ENCODE measurements around the gene GRIA1. TPM values are rescaled to one million over a fixed set of nuclear protein-coding genes. Genes with fewer than 3 reads are reported as not detected.

The GRIA1 gene
- total RNA-seq, 4 donors from 2014 or later: 0.12 to 0.19 TPM; not detected in 2

DNA sequence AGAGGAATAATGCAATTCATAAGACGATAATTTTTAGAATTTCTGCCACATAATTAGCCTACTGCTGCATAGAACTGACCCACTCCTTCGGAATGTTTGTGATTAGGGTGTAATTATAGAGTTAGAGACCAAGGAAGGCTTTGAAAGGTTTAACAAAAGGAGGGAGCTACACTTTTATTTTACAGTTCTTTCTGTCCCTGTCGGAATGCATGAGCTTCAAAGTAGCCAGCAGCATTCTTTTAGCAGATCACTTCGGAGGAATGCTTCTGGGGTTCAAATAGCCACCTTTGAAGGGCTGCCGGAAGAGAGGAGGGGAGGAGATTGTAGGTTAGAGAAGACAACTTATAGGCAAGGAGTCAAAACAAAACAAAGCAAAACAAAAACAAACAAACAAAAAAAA is 168.1 kb downstream of the GRIA1 start:
- Histone ChIP-seq H3K9me3 (no peaks in the 10 kb centered on the region), H3K27ac (no peak overlapping the region), H3K27me3 (no peaks in the 10 kb centered on the region), H3K36me3 (no peaks in the 10 kb centered on the region), H3K4me3 (no peak overlapping the region), H3K4me1 (no peaks in the 10 kb centered on the region)
- TF ChIP-seq, protein P1, sequence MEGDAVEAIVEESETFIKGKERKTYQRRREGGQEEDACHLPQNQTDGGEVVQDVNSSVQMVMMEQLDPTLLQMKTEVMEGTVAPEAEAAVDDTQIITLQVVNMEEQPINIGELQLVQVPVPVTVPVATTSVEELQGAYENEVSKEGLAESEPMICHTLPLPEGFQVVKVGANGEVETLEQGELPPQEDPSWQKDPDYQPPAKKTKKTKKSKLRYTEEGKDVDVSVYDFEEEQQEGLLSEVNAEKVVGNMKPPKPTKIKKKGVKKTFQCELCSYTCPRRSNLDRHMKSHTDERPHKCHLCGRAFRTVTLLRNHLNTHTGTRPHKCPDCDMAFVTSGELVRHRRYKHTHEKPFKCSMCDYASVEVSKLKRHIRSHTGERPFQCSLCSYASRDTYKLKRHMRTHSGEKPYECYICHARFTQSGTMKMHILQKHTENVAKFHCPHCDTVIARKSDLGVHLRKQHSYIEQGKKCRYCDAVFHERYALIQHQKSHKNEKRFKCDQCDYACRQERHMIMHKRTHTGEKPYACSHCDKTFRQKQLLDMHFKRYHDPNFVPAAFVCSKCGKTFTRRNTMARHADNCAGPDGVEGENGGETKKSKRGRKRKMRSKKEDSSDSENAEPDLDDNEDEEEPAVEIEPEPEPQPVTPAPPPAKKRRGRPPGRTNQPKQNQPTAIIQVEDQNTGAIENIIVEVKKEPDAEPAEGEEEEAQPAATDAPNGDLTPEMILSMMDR (IDR thresholded peaks at IDR 0.05): no peak
- TF ChIP-seq POLR2A (IDR thresholded peaks at IDR 0.05): no peak
- no peak for DNase-seq
- intact Hi-C loops (cut with DNase I): no loop called here
- 26 to 57% methylated on average over 5 of the region's 5 CpGs for WGBS, 2 donors

DNA sequence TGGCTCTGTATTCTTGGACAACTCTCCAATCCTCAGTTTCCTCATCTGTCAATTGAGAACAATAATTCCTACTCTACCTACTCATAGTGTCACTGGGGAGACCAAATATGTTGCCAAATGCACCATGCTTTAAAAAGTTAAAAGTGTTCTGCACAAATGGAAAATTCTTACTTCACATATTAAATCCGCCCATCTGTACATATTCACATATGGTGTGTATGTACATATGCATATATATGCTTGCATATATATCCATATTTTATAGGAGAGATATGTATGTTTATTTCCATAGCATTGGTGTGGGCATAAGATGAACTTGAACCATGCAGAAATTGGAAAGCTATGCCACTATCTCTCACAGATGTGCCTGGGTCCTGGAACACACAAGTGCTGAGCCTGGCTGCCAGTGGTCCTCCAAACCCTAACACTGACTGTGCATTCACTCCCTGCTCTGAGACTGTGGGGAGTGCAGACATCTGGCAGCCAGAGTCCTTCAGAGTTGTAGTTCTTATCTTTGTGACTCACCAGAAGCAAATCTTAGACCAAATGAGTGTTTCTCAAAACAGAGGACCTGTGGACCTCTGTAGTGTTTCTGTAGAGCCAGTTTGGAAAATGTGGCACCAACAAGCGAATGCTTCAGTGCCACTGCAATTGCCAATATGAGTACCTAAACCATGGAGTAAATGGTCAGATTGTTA is 168.7 kb downstream of the GRIA1 start:
- no peak for DNase-seq
- 82 to 85% methylated on average over 2 of the region's 2 CpGs for WGBS, 2 donors
- H3K27me3 ChIP-seq: no peaks in the 10 kb centered on the region

DNA sequence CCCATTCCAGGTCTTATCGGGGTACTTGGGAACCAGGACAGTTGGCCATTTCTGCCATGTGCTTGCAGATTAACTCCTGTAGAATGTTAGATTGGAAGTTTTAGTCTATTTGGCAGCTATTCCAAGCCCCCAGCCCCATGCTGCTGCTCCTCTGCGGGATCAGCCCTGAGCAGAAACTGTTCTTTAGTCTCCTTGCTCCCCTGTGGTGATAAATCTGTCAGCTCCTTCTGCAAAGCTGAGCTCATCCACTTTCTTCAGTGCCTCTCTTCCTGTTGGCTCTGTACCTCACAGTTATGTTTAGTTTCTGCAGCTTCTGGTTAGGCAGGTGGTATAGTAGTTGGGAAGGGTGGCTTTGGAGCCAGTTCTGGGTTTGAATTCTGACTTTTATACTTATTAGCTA is 170.4 kb downstream of the GRIA1 start:
- WGBS, 2 donors: 50 to 58% methylated on average over 2 of the region's 2 CpGs
- Histone ChIP-seq H3K4me1 (no peaks in the 10 kb centered on the region), H3K27ac (no peak overlapping the region), H3K36me3 (no peaks in the 10 kb centered on the region), H3K9me3 (no peaks in the 10 kb centered on the region), H3K27me3 (no peaks in the 10 kb centered on the region), H3K4me3 (no peak overlapping the region)
- TF ChIP-seq, protein P1 (IDR thresholded peaks at IDR 0.05): no peak
- no peak for TF ChIP-seq POLR2A (IDR thresholded peaks at IDR 0.05)
- DNase-seq: no peak
- intact Hi-C loops (cut with DNase I): no loop called here

More for the DNA sequence above, 168.7 kb downstream of the GRIA1 start:
- Histone ChIP-seq H3K36me3 (no peaks in the 10 kb centered on the region), H3K27ac (no peak overlapping the region), H3K4me3 (no peak overlapping the region), H3K4me1 (no peaks in the 10 kb centered on the region), H3K9me3 (no peaks in the 10 kb centered on the region)
- TF ChIP-seq, protein P1 (IDR thresholded peaks at IDR 0.05): no peak
- no peak for TF ChIP-seq POLR2A (IDR thresholded peaks at IDR 0.05)
- intact Hi-C loops (cut with DNase I): no loop called here

DNA sequence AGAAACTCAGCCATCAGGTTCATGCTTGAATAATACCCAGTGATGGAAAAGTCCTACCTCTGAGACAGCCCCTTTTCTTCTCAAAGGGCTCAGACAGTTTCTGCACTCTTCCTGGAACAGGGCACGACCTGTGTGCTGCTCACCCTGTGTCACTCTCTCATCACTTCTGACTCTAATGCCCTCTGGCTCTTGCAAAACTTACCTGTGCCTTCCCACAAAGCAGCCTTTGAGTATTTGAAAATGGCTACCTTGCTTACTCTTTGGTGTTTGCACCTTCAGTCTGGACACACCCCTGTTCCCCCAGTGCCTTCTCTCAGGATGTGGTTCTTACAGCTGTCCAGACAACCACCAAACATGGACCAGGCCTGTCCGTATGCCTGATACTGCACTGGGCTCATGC is 171.4 kb downstream of the GRIA1 start:
- WGBS, 2 donors: 62 to 71% methylated on average over 2 of the region's 2 CpGs
- no peaks in the 10 kb centered on the region for H3K4me1 ChIP-seq
- H3K9me3 ChIP-seq: no peaks in the 10 kb centered on the region
- no peak overlapping the region for H3K4me3 ChIP-seq
- no peaks in the 10 kb centered on the region for H3K27me3 ChIP-seq
- DNase-seq: no peak
- no peak overlapping the region for H3K27ac ChIP-seq
- no peaks in the 10 kb centered on the region for H3K36me3 ChIP-seq
- intact Hi-C loops (cut with DNase I): no loop called here
- TF ChIP-seq POLR2A (IDR thresholded peaks at IDR 0.05): no peak
- TF ChIP-seq, protein P1 (IDR thresholded peaks at IDR 0.05): no peak

DNA sequence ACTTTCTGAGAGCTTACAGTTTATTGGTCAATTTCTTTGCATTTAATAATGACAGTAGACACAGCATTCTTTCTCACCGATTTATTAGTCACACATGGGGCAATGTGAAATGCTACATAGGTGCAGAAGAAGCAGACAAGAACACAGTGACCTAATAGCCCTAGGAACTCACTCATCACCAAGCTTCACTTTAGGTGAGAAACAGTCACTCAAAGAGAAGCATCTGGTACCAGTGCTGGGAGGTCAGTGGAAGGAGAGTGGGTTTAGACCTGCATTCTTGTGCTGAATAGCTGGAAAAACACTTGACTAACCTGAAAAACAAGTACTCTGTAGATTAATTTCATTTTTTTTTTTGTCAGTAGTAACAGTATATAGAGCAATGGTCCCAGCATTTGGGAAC is 179.6 kb downstream of the GRIA1 start:
- intact Hi-C loops (cut with DNase I): no loop called here
- 89 to 100% methylated on average over 1 of the region's 1 CpG for WGBS, 2 donors
- Histone ChIP-seq H3K4me1 (no peaks in the 10 kb centered on the region), H3K4me3 (no peak overlapping the region), H3K36me3 (no peaks in the 10 kb centered on the region), H3K27me3 (no peaks in the 10 kb centered on the region), H3K9me3 (no peaks in the 10 kb centered on the region), H3K27ac (no peak overlapping the region)
- TF ChIP-seq POLR2A (IDR thresholded peaks at IDR 0.05): no peak
- TF ChIP-seq, protein P1 (IDR thresholded peaks at IDR 0.05): no peak
- no peak for DNase-seq
